H9 (cell line): Measurements from ENCODE around the gene AR. TPM values are rescaled to one million over a fixed set of nuclear protein-coding genes. Genes with fewer than 3 reads are reported as not detected.
A peak's percentile ranks its signal among the peaks of the same experiment; 100 is the strongest.

ENCODE experiments used
- DNase-seq: peaks from one replicate; pipeline ENCODE4 v3.0.0-alpha.2; 2017
- H2AFZ ChIP-seq: one replicate; pipeline ENCODE4 v1.6.1; 2013; ENCODE audit warnings: mild to moderate bottlenecking, low read length, control low read depth, moderate library complexity
- H2AK5ac ChIP-seq: 2 replicates; pipeline ENCODE4 v1.6.1; 2013; ENCODE audit warnings: low read length, control low read depth, mixed read lengths; ENCODE audit not compliant: insufficient read length
- H2BK120ac ChIP-seq: one replicate; pipeline ENCODE4 v1.6.1; 2013; ENCODE audit warnings: low read depth, mild to moderate bottlenecking, low read length, control low read depth, inconsistent platforms; ENCODE audit not compliant: poor library complexity, severe bottlenecking
- H2BK12ac ChIP-seq: 2 replicates; pipeline ENCODE4 v1.6.1; 2013; ENCODE audit warnings: low read length, control low read depth, mixed read lengths, low read depth; ENCODE audit not compliant: insufficient read length
- H2BK15ac ChIP-seq: 2 replicates; pipeline ENCODE4 v1.6.1; 2013; ENCODE audit warnings: low read depth, low read length, control low read depth
- H2BK20ac ChIP-seq: one replicate; pipeline ENCODE4 v1.6.1; 2013; ENCODE audit warnings: low read depth, mild to moderate bottlenecking, low read length, control low read depth, inconsistent platforms; ENCODE audit not compliant: poor library complexity, severe bottlenecking
- H2BK5ac ChIP-seq: 2 replicates; pipeline ENCODE4 v1.6.1; 2013; ENCODE audit warnings: low read length, control low read depth, mixed read lengths; ENCODE audit not compliant: insufficient read length
- H3K14ac ChIP-seq: 2 replicates; pipeline ENCODE4 v1.6.1; 2013; ENCODE audit warnings: low read length, control low read depth; ENCODE audit not compliant: insufficient read depth
- H3K18ac ChIP-seq: 2 replicates; pipeline ENCODE4 v1.6.1; 2013; ENCODE audit warnings: low read depth, mild to moderate bottlenecking, mixed read lengths, low read length, control low read depth; ENCODE audit not compliant: insufficient read length
- H3K23ac ChIP-seq: 2 replicates; pipeline ENCODE4 v1.6.1; 2013; ENCODE audit warnings: low read length, control low read depth, mixed read lengths, low read depth; ENCODE audit not compliant: insufficient read length
- H3K23me2 ChIP-seq: 2 replicates; pipeline ENCODE4 v1.6.1; 2013; ENCODE audit warnings: low read depth, mild to moderate bottlenecking, mixed read lengths, low read length, control low read depth; ENCODE audit not compliant: insufficient read length, poor library complexity, severe bottlenecking
- H3K27ac ChIP-seq: 2 replicates; pipeline ENCODE4 v1.5.1; 2013; ENCODE audit warnings: low read length, control low read depth, mixed read lengths, low read depth; ENCODE audit not compliant: insufficient read length
- H3K27me3 ChIP-seq: 2 replicates; pipeline ENCODE4 v1.6.1; 2013; ENCODE audit warnings: low read length, control low read depth, inconsistent platforms; ENCODE audit not compliant: insufficient read depth
- H3K4ac ChIP-seq: 2 replicates; pipeline ENCODE4 v1.6.1; 2013; ENCODE audit warnings: low read depth, mild to moderate bottlenecking, control low read depth, inconsistent platforms, low read length, moderate library complexity
- H3K4me1 ChIP-seq: 2 replicates; pipeline ENCODE4 v1.6.1; 2013; ENCODE audit warnings: low read length, control low read depth, inconsistent platforms; ENCODE audit not compliant: insufficient read depth
- H3K4me2 ChIP-seq: 2 replicates; pipeline ENCODE4 v1.6.1; 2013; ENCODE audit warnings: low read length, control low read depth, mixed read lengths; ENCODE audit not compliant: insufficient read length, insufficient read depth
- H3K56ac ChIP-seq: 2 replicates; pipeline ENCODE4 v1.6.1; 2013; ENCODE audit warnings: low read depth, mild to moderate bottlenecking, mixed read lengths, low read length, control low read depth; ENCODE audit not compliant: insufficient read length
- H3K79me1 ChIP-seq: 2 replicates; pipeline ENCODE4 v1.6.1; 2013; ENCODE audit warnings: low read depth, mild to moderate bottlenecking, moderate library complexity, low read length, control low read depth, inconsistent platforms; ENCODE audit not compliant: insufficient read depth, poor library complexity, severe bottlenecking
- H3K79me2 ChIP-seq: 2 replicates; pipeline ENCODE4 v1.6.1; 2013; ENCODE audit warnings: low read length, control low read depth, inconsistent platforms; ENCODE audit not compliant: insufficient read depth
- H3K9ac ChIP-seq: 2 replicates; pipeline ENCODE4 v1.6.1; 2013; ENCODE audit warnings: low read length, control low read depth, mixed read lengths; ENCODE audit not compliant: insufficient read length; ENCODE audit errors: extremely low read depth
- H3K9me3 ChIP-seq: one replicate; pipeline ENCODE4 v1.6.1; 2013; ENCODE audit warnings: low read depth, low read length, inconsistent platforms; ENCODE audit not compliant: control insufficient read depth
- H3T11ph ChIP-seq: one replicate; pipeline ENCODE4 v1.6.1; 2013; ENCODE audit warnings: mild to moderate bottlenecking, low read length, control low read depth, inconsistent platforms
- H4K20me1 ChIP-seq: one replicate; pipeline ENCODE4 v1.6.1; 2013; ENCODE audit not compliant: control insufficient read depth, insufficient read length, insufficient read depth
- H4K5ac ChIP-seq: 2 replicates; pipeline ENCODE4 v1.6.1; 2013; ENCODE audit warnings: low read depth, mild to moderate bottlenecking, mixed read lengths, low read length, control low read depth; ENCODE audit not compliant: insufficient read length
- H4K8ac ChIP-seq: replicated peaks from 2 replicates; pipeline ENCODE4 v1.6.1; 2013; ENCODE audit warnings: low read length, control low read depth, mixed read lengths, low read depth; ENCODE audit not compliant: insufficient read length
- H4K91ac ChIP-seq: 2 replicates; pipeline ENCODE4 v1.6.1; 2013; ENCODE audit warnings: low read depth, mild to moderate bottlenecking, moderate library complexity, mixed read lengths, low read length, control low read depth; ENCODE audit not compliant: insufficient read length
- H3K27ac Mint-ChIP-seq, 3 experiments: 2 replicates in 2 of 3; 3 replicates in 1 of 3; pipeline ENCODE4 v1.8.0; 2020 to 2021; ENCODE audit warnings: mixed read lengths in 3 of 3, mild to moderate bottlenecking in 1 of 3, moderate library complexity in 1 of 3
- H3K27me3 Mint-ChIP-seq: 2 replicates; pipeline ENCODE4 v1.8.0; 2021; ENCODE audit warnings: low read depth, mild to moderate bottlenecking, moderate library complexity, mixed read lengths
- H3K36me3 Mint-ChIP-seq, 3 experiments: 2 replicates in 2 of 3; 3 replicates in 1 of 3; pipeline ENCODE4 v1.8.0; 2020 to 2021; ENCODE audit warnings: low read depth in 3 of 3, mixed read lengths in 3 of 3; ENCODE audit not compliant: insufficient read depth in 1 of 3
- H3K4me1 Mint-ChIP-seq, 2 experiments: 2 replicates each; pipeline ENCODE4 v1.8.0; 2020; ENCODE audit warnings: mixed read lengths in 2 of 2
- H3K4me3 Mint-ChIP-seq, 2 experiments: 2 replicates in 1 of 2; 3 replicates in 1 of 2; pipeline ENCODE4 v1.8.0; 2020 to 2021; ENCODE audit warnings: mild to moderate bottlenecking in 2 of 2, mixed read lengths in 2 of 2, moderate library complexity in 1 of 2
- H3K9me3 Mint-ChIP-seq, 2 experiments: 2 replicates in 1 of 2; 3 replicates in 1 of 2; pipeline ENCODE4 v1.8.0; 2020; ENCODE audit warnings: mild to moderate bottlenecking in 2 of 2, mixed read lengths in 2 of 2, moderate library complexity in 1 of 2
- WGBS: extraction: QIAGEN DNeasy Blood & Tissue Kit; methylation state at CpG from one replicate; pipeline ENCODE4 v1.1.7; 2013; ENCODE audit warnings: missing lambda C conversion rate, low lambda C conversion rate, mixed read lengths; ENCODE audit not compliant: insufficient read length; ENCODE audit errors: extremely low coverage; 5-methylcytosine and 5-hydroxymethylcytosine counted together
- total RNA-seq: library from RNA; stranded (reverse); gene quantifications from 2 replicates; pipeline ENCODE4 v1.2.1, GENCODE V29; 2021
- TF ChIP-seq, protein P1 (sequence below): fragments of 200-600 bp; sonication (generic); conservative IDR thresholded peaks from 3 replicates; pipeline ENCODE4 v1.8.0; 2021; ENCODE audit warnings: antibody characterized with exemption, mild to moderate bottlenecking

The AR gene
- total RNA-seq, 1 experiment from 2014 or later = 3.5 TPM

DNA sequence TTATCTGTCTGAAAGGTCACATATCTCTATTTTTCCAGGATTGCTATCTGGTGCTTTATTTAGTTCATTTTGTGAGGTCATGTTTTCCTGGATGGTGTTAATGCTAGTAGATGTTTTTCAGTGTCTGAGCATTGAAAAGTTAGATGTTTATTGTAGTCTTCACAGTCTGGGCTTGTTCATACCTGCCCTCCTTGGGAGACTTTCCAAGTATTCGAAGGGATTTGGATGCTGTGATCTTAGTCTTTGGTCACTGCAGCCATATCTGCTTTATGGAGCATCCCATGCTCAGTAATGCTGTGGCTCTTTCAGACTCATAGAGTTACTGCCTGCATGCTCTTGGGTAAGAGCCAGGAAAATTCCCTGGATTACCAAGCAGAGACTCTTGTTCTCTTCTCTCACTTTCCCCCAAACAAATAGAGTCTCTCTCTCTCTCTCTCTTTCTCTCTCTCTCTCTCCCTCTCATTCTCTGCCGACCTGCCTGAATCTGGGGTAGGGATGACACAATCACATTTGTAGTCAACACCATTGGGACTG is 130.0 kb downstream of the AR start:
- Histone ChIP-seq H4K5ac (no peak overlapping the region), H2BK120ac (no peak overlapping the region), H4K20me1 (no peaks in the 10 kb centered on the region), H3K27ac (no peak overlapping the region), H4K91ac (no peak overlapping the region), H2AFZ (no peak overlapping the region), H3K4me2 (no peak overlapping the region), H2BK15ac (no peak overlapping the region), H3K4ac (no peak overlapping the region), H3K14ac (no peak overlapping the region), H3K4me1 (no peaks in the 10 kb centered on the region), H3K56ac (no peak overlapping the region), H2BK12ac (no peak overlapping the region), H3T11ph (no peak overlapping the region), H3K79me2 (no peaks in the 10 kb centered on the region), H2AK5ac (no peak overlapping the region), H3K9me3 (peaks cover 8% of the 10 kb centered on the region), H3K79me1 (no peaks in the 10 kb centered on the region), H3K18ac (no peak overlapping the region), H4K8ac (no peak overlapping the region), H2BK5ac (no peak overlapping the region), H3K23ac (no peak overlapping the region), H3K23me2 (no peaks in the 10 kb centered on the region), H3K27me3 (no peaks in the 10 kb centered on the region), H3K9ac (no peak overlapping the region), H2BK20ac (no peak overlapping the region)
- Mint-ChIP-seq H3K27me3 (peaks cover 2% of the 10 kb centered on the region; the same call in 1 of the 2 replicates), H3K36me3 (peaks cover 0 to 7% (median 0%) of the 10 kb centered on the region in 3 experiments; a peak in 4 of 7 replicates), H3K27ac (peak overlapping the region in 1 of 3 experiments; percentile 73; a peak in 1 of 7 replicates), H3K4me1 (no peaks in the 10 kb centered on the region; a peak in 1 of 4 replicates), H3K4me3 (no peak overlapping the region), H3K9me3 (peaks cover 72 to 75% of the 10 kb centered on the region in 2 experiments)
- TF ChIP-seq, protein P1, sequence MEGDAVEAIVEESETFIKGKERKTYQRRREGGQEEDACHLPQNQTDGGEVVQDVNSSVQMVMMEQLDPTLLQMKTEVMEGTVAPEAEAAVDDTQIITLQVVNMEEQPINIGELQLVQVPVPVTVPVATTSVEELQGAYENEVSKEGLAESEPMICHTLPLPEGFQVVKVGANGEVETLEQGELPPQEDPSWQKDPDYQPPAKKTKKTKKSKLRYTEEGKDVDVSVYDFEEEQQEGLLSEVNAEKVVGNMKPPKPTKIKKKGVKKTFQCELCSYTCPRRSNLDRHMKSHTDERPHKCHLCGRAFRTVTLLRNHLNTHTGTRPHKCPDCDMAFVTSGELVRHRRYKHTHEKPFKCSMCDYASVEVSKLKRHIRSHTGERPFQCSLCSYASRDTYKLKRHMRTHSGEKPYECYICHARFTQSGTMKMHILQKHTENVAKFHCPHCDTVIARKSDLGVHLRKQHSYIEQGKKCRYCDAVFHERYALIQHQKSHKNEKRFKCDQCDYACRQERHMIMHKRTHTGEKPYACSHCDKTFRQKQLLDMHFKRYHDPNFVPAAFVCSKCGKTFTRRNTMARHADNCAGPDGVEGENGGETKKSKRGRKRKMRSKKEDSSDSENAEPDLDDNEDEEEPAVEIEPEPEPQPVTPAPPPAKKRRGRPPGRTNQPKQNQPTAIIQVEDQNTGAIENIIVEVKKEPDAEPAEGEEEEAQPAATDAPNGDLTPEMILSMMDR = no peak
- DNase-seq = no peak
- no CpG with 5 or more reads among the region's 2 CpGs for WGBS
